ENCODE results near the gene RGS7. TPM values are rescaled to one million over a fixed set of nuclear protein-coding genes. Genes with fewer than 3 reads are reported as not detected.
"Not testable (repeated sequence)": the region's sequence is repeated elsewhere in the genome, so short reads cannot be mapped to it uniquely, and the experiment has no call there.

Gene RGS7
- total RNA-seq, 2 donors from 2014 or later = 0.26 to 0.99 TPM

- intact Hi-C loops (cut with DNase I) = no loop called here
- DNase-seq (no peak), ATAC-seq (no peak)
- WGBS, 2 donors = 68 to 73% methylated on average over 12 of the region's 12 CpGs
- Histone ChIP-seq H3K36me3 (replicated peaks in 1 of 2; ENCODE audit: insufficient read depth in 1 of 2, low read depth in 2 of 2) (no peaks in the 10 kb centered on the region), H3K27me3 (no peaks in the 10 kb centered on the region), H3K4me1 (no peaks in the 10 kb centered on the region), H3K27ac (no peak overlapping the region), H3K9me3 (peaks cover 0 to 4% (median 0%) of the 10 kb centered on the region in 3 donors), H3K4me3 (no peak overlapping the region)
- TF ChIP-seq CTCF (IDR thresholded peaks at IDR 0.05) (no peak), POLR2A (IDR thresholded peaks at IDR 0.05) (no peak)
These were observed 50.7 kb downstream of the RGS7 start for GRCh38 chr1:241306125-241306790.

GRCh38 chr1:241302024-241302423, 55.0 kb downstream of the RGS7 start:
- H3K27ac ChIP-seq; H3K4me1 ChIP-seq; H3K9me3 ChIP-seq; H3K27me3 ChIP-seq; H3K4me3 ChIP-seq; H3K36me3 ChIP-seq (replicated peaks in 1 of 2; ENCODE audit: insufficient read depth in 1 of 2, low read depth in 2 of 2); DNase-seq; intact Hi-C loops (cut with DNase I); ATAC-seq: not testable (repeated sequence)
- 70 to 80% methylated on average over 11 of the region's 11 CpGs for WGBS, 2 donors

GRCh38 chr1:241299347-241299746, 57.7 kb downstream of the RGS7 start:
- 50 to 54% methylated on average over 2 of the region's 2 CpGs for WGBS, 2 donors
- H3K27ac ChIP-seq = no peak overlapping the region
- H3K4me1 ChIP-seq = no peaks in the 10 kb centered on the region
- ATAC-seq = no peak
- DNase-seq = no peak
- H3K4me3 ChIP-seq = no peak overlapping the region
- no peaks in the 10 kb centered on the region for H3K27me3 ChIP-seq
- H3K36me3 ChIP-seq (replicated peaks in 1 of 2; ENCODE audit: insufficient read depth in 1 of 2, low read depth in 2 of 2) = no peaks in the 10 kb centered on the region
- intact Hi-C loops (cut with DNase I) = no loop called here
- peaks cover 0 to 3% (median 0%) of the 10 kb centered on the region in 3 donors for H3K9me3 ChIP-seq
- TF ChIP-seq POLR2A (IDR thresholded peaks at IDR 0.05) (no peak), CTCF (IDR thresholded peaks at IDR 0.05) (no peak)

GRCh38 chr1:241292973-241293372, 64.0 kb downstream of the RGS7 start:
- Histone ChIP-seq H3K4me1 (no peaks in the 10 kb centered on the region), H3K27ac (no peak overlapping the region), H3K9me3 (no peaks in the 10 kb centered on the region), H3K4me3 (no peak overlapping the region), H3K36me3 (replicated peaks in 1 of 2; ENCODE audit: insufficient read depth in 1 of 2, low read depth in 2 of 2) (no peaks in the 10 kb centered on the region), H3K27me3 (no peaks in the 10 kb centered on the region)
- no peak for ATAC-seq
- 74 to 75% methylated on average over 4 of the region's 4 CpGs for WGBS, 2 donors
- TF ChIP-seq POLR2A (IDR thresholded peaks at IDR 0.05) (no peak), CTCF (IDR thresholded peaks at IDR 0.05) (no peak)
- DNase-seq = no peak
- intact Hi-C loops (cut with DNase I) = no loop called here

GRCh38 chr1:241291548-241291947, 65.5 kb downstream of the RGS7 start:
- 71 to 80% methylated on average over 4 to 8 of the region's 8 CpGs for WGBS, 2 donors
- DNase-seq; intact Hi-C loops (cut with DNase I); H3K27ac ChIP-seq; H3K9me3 ChIP-seq; H3K4me1 ChIP-seq; ATAC-seq; H3K4me3 ChIP-seq; H3K27me3 ChIP-seq; H3K36me3 ChIP-seq (replicated peaks in 1 of 2; ENCODE audit: insufficient read depth in 1 of 2, low read depth in 2 of 2): not testable (repeated sequence)

GRCh38 chr1:241286486-241286885, 70.5 kb downstream of the RGS7 start:
- Histone ChIP-seq H3K4me3 (no peak overlapping the region), H3K4me1 (no peaks in the 10 kb centered on the region), H3K27ac (no peak overlapping the region), H3K27me3 (no peaks in the 10 kb centered on the region), H3K36me3 (replicated peaks in 1 of 2; ENCODE audit: insufficient read depth in 1 of 2, low read depth in 2 of 2) (no peaks in the 10 kb centered on the region), H3K9me3 (no peaks in the 10 kb centered on the region)
- ATAC-seq (no peak), DNase-seq (no peak)
- TF ChIP-seq CTCF (IDR thresholded peaks at IDR 0.05) (no peak), POLR2A (IDR thresholded peaks at IDR 0.05) (no peak)
- intact Hi-C loops (cut with DNase I) = no loop called here
- 60 to 63% methylated on average over 1 of the region's 1 CpG for WGBS, 2 donors

All from body of pancreas (tissue), 4 donors.